Fibroblast of gingiva (primary cell): ENCODE results near the gene TUG1.

ENCODE experiments used
- DNase-seq: peaks from one replicate; pipeline ENCODE4 v3.0.0-alpha.2; 2011; ENCODE audit warnings: low read depth

The TUG1 gene

GRCh38 chr22:31001124-31001770 is 32.2 kb downstream of the TUG1 start:
- DNase-seq = no peak

GRCh38 chr22:31005535-31005934 is 36.5 kb downstream of the TUG1 start:
- no peak for DNase-seq

GRCh38 chr22:31019191-31019930 is 50.3 kb downstream of the TUG1 start:
- no peak for DNase-seq

GRCh38 chr22:31020334-31020733 is 51.3 kb downstream of the TUG1 start:
- DNase-seq = no peak

GRCh38 chr22:31022516-31022915 is 53.5 kb downstream of the TUG1 start:
- DNase-seq = no peak
